Ramos (cell line): ENCODE measurements around the gene PLEKHH3.
"Not testable (repeated sequence)": the region's sequence is repeated elsewhere in the genome, so short reads cannot be mapped to it uniquely, and the experiment has no call there.

ENCODE experiments used
- in situ Hi-C: fragments of 300-500 bp; cut with MboI; formaldehyde crosslinking; loops from one replicate; pipeline ENCODE4 v1.14.3; 2022; ENCODE audit warnings: low sequenced_read_pairs; ENCODE audit not compliant: unreplicated experiment

Gene PLEKHH3

GRCh38 chr17:42647778-42648177 is 29.0 kb downstream of the PLEKHH3 start:
- in situ Hi-C loops = no loop called here

GRCh38 chr17:42642336-42642735 is 34.5 kb downstream of the PLEKHH3 start:
- in situ Hi-C loops = no loop called here

- in situ Hi-C loops = no loop called here
Measured at GRCh38 chr17:42640121-42640520, 36.7 kb downstream of the PLEKHH3 start.

DNA sequence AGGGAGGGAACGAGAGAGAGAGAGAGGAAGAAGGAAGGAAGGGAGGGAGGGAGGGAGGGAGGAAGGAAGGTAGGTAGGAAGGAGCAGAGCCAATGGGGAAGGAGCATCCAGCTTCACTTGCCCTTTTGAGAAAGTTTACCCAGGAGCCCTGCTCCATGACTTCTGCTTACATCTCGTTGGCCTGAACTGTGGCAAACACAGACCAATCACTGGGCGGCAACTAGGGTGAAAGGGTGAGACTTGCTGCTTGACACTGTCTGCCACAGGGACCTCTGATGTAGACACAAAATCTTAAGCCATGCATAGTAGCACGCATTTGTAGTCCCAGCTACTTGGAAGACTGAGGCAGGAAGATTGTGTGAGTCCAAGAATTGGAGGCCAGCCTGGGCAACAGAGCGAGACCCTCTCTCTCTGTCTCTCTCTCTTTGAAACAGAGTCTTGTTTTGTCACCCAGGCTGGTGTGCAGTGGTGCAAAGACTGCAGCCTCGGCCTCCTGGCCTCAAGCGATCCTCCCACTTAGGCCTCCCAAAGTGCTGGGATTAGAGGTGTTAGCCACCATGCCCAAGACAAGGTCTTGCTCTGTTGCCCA is 37.2 kb downstream of the PLEKHH3 start:
- in situ Hi-C loops = no loop called here

- in situ Hi-C loops = no loop called here
Measured at GRCh38 chr17:42632949-42633444, 43.8 kb downstream of the PLEKHH3 start.

GRCh38 chr17:42629411-42630009 is 47.3 kb downstream of the PLEKHH3 start:
- in situ Hi-C loops = no loop called here

- in situ Hi-C loops = not testable (repeated sequence)
Measured at GRCh38 chr17:42627032-42627764, 49.6 kb downstream of the PLEKHH3 start.

GRCh38 chr17:42623732-42624596 is 52.8 kb downstream of the PLEKHH3 start:
- in situ Hi-C loops = no loop called here

GRCh38 chr17:42623271-42623670 is 53.5 kb downstream of the PLEKHH3 start:
- in situ Hi-C loops = no loop called here

DNA sequence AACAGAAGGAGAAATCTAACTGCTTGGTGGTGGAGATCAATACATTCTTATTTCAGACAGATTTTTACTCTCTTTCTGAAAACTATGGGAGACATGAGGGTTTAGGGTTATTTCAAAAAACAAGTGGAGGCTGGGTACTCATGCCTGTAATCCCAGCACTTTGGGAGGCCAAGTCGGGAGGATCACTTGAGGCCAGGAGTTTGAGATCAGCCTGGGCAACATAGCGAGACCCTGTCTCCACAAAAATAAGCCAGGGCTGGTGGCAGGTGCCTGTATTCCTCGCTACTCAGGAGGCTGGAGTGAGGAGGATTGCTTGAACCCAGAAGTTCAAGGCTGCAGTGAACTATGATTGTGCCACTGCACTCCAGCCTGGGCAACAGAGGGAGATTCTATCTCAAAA is 54.8 kb downstream of the PLEKHH3 start:
- in situ Hi-C loops = not testable (repeated sequence)

DNA sequence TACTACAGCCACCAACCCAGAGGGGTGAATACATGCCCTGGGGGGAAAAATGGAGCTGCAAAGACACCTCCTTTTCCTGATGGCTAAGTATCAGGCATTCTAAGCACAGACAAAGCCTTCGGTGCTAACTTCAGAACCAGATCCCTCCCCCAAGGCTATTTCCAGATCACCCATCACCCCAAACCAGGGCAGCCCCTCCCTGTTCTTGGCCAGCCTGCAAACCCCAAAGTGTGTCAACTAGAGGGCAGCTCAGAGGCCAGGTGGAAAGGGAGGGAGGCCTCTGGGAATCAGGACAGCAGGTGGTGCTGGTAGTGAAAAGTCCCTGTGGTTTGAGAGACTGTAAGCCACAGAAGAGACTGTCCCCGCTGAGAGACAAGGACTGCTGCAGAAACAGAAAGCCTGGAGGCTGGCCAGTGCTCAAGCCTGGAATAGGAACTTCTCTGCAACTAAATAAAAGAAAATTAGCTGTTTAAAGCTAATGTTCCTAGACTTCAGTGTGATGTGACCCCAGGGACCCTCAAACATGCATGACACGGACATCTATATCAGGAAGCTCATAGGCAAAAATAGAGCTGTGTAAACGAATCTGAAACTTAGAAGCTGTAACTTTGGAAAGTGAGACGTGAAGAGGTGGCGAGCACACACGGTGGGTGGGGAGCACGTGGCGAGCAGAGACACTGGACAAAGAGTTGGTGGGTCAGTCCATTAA is 58.2 kb downstream of the PLEKHH3 start:
- in situ Hi-C loops = no loop called here

DNA sequence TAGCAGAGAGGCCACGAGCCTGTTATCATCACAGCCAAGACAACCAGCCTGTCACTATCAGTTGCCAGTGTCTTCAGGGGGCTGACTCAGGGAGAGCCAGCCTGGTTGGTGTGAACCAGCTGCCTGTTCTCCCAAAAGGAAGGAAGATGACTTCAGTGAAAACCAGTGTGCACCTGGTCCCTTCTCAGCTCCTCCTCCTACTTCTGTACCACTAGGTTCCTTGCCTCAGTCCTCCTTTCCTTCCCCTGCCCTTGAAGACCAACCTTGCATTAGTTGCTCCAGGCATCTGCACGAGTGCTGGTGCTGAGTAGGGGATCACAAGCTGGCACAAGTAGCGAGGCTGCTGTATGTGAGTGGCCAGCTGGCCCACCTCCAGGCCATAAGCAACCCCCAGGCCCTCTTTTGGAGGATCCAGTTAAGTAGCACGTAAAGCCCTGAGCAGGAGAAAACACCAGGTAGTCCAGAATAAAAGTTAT is 58.8 kb downstream of the PLEKHH3 start:
- in situ Hi-C loops = no loop called here
